ENCODE results near the gene TMEM120A.

The TMEM120A gene

DNA sequence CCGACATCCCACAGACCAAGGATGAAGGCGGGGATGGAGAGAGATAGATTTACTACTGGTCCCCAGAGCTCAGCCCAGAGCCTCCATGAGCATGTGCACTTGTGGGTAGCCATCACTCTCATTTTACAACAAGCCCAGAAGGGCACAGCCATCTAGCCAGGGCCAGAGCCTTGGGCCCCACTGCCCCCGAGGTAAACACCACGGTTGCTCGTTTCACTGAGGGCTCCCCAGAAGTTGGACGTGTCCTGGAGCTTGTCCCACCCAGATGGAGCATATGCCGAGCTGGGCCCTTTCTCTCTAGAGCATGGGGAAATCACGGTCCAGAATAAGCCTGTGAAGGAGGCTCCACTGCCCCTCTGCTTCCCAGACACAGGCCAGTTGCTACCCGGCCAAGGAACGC lies 9.0 kb upstream of the TMEM120A start:
- Histone ChIP-seq H3K9me2 (replicated peaks; ENCODE audit: insufficient read depth, low read length) (no peaks in the 10 kb centered on the region), H3K4me3 (ENCODE audit: low read length) (no peak overlapping the region), H2AFZ (ENCODE audit: low read length) (no peak overlapping the region), H3K36me3 (replicated peaks; ENCODE audit: insufficient read depth, low read length) (no peaks in the 10 kb centered on the region), H3K9ac (ENCODE audit: low read length) (no peak overlapping the region), H3K27me3 (replicated peaks; ENCODE audit: insufficient read depth, low read length) (no peaks in the 10 kb centered on the region), H3K79me2 (ENCODE audit: low read length) (no peaks in the 10 kb centered on the region), H3K4me1 (ENCODE audit: low read length) (peaks cover 3% of the 10 kb centered on the region; the same call in 1 of the 2 replicates), H3K27ac (ENCODE audit: low read length) (no peak overlapping the region), H3K9me3 (replicated peaks; ENCODE audit: insufficient read depth, low read length) (no peaks in the 10 kb centered on the region), H3K4me2 (ENCODE audit: low read depth, low read length) (no peak overlapping the region), H4K20me1 (ENCODE audit: insufficient read depth, low read length) (no peaks in the 10 kb centered on the region), H3F3A (ENCODE audit: insufficient read depth, low read length) (no peaks in the 10 kb centered on the region)
- no peak for TF ChIP-seq EZH2phosphoT487 (IDR thresholded peaks at IDR 0.05; ENCODE audit: low read length)
- no peak for DNase-seq

DNA sequence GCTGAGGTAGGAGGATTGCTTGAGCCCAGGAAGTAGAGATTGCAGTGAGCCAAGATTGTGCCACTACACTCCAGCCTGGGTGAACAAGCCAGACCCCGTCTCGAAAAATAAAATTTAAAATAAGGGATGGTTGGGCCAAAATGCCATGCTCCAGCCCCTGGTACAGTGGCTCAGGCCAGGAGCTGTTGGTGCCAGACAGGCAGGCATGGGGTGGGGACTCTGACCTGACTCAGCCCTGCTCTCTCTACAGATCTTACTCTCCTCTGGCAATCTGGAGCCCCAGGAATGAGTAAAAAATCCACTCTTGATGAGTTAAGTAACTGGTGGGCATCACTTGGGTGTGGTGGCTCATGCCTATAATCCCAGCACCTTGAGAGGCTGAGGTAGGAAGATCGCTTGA lies 8.4 kb upstream of the TMEM120A start:
- Histone ChIP-seq H2AFZ (ENCODE audit: low read length) (no peak overlapping the region), H3K4me3 (ENCODE audit: low read length) (no peak overlapping the region), H3F3A (ENCODE audit: insufficient read depth, low read length) (no peaks in the 10 kb centered on the region), H3K4me1 (ENCODE audit: low read length) (no peaks in the 10 kb centered on the region), H4K20me1 (ENCODE audit: insufficient read depth, low read length) (no peaks in the 10 kb centered on the region), H3K27ac (ENCODE audit: low read length) (no peak overlapping the region), H3K9me3 (replicated peaks; ENCODE audit: insufficient read depth, low read length) (no peaks in the 10 kb centered on the region), H3K9me2 (replicated peaks; ENCODE audit: insufficient read depth, low read length) (no peaks in the 10 kb centered on the region), H3K36me3 (replicated peaks; ENCODE audit: insufficient read depth, low read length) (no peaks in the 10 kb centered on the region), H3K79me2 (ENCODE audit: low read length) (no peaks in the 10 kb centered on the region), H3K4me2 (ENCODE audit: low read depth, low read length) (no peak overlapping the region), H3K27me3 (replicated peaks; ENCODE audit: insufficient read depth, low read length) (no peaks in the 10 kb centered on the region), H3K9ac (ENCODE audit: low read length) (no peak overlapping the region)
- TF ChIP-seq CTCF (IDR thresholded peaks at IDR 0.05; ENCODE audit: low read length) (no peak), EZH2phosphoT487 (IDR thresholded peaks at IDR 0.05; ENCODE audit: low read length) (no peak), EZH2 (optimal IDR thresholded peaks at IDR 0.05; ENCODE audit: low read depth, low read length) (no peak)
- no peak for DNase-seq

- Histone ChIP-seq H2AFZ (ENCODE audit: low read length) (no peak overlapping the region), H3K9ac (ENCODE audit: low read length) (no peak overlapping the region), H3K4me2 (ENCODE audit: low read depth, low read length) (no peak overlapping the region), H4K20me1 (ENCODE audit: insufficient read depth, low read length) (no peaks in the 10 kb centered on the region), H3K36me3 (replicated peaks; ENCODE audit: insufficient read depth, low read length) (no peaks in the 10 kb centered on the region), H3K4me1 (ENCODE audit: low read length) (no peaks in the 10 kb centered on the region), H3K9me3 (replicated peaks; ENCODE audit: insufficient read depth, low read length) (no peaks in the 10 kb centered on the region), H3K79me2 (ENCODE audit: low read length) (no peaks in the 10 kb centered on the region), H3K27ac (ENCODE audit: low read length) (no peak overlapping the region), H3K27me3 (replicated peaks; ENCODE audit: insufficient read depth, low read length) (no peaks in the 10 kb centered on the region), H3K4me3 (ENCODE audit: low read length) (no peak overlapping the region), H3F3A (ENCODE audit: insufficient read depth, low read length) (no peaks in the 10 kb centered on the region), H3K9me2 (replicated peaks; ENCODE audit: insufficient read depth, low read length) (no peaks in the 10 kb centered on the region)
- no peak for DNase-seq
- no peak for TF ChIP-seq EZH2phosphoT487 (IDR thresholded peaks at IDR 0.05; ENCODE audit: low read length)
- TF ChIP-seq EZH2 (optimal IDR thresholded peaks at IDR 0.05; ENCODE audit: low read depth, low read length), result no peak
- no peak for TF ChIP-seq CTCF (IDR thresholded peaks at IDR 0.05; ENCODE audit: low read length)
Measured at GRCh38 chr7:76002139-76002538, 7.7 kb upstream of the TMEM120A start.

DNA sequence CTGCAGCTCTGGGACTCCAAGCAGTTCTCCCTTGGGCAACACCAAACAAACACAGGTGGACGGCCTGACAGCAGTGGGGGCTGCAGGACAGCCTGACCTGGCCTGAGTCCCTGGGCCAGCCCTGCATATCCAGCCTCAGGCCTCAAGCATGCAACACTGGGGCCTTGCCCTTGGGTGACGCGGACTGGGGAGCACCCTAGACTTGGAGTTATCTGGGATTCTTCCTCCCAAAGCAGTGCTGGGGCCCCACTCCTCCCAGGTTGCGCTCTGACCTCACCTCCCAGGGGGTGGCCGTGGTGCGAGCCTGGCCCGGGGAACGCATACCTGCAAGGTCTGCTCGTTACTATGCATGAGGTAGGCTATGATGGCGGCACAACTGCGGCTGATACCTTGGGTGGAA lies 6.2 kb upstream of the TMEM120A start:
- no peaks in the 10 kb centered on the region for H4K20me1 ChIP-seq (ENCODE audit: insufficient read depth, low read length)
- H3K4me3 ChIP-seq (ENCODE audit: low read length), result no peak overlapping the region
- no peak overlapping the region for H3K9ac ChIP-seq (ENCODE audit: low read length)
- no peaks in the 10 kb centered on the region for H3K36me3 ChIP-seq (replicated peaks; ENCODE audit: insufficient read depth, low read length)
- no peaks in the 10 kb centered on the region for H3K27me3 ChIP-seq (replicated peaks; ENCODE audit: insufficient read depth, low read length)
- H3K27ac ChIP-seq (ENCODE audit: low read length), result no peak overlapping the region
- no peaks in the 10 kb centered on the region for H3K9me2 ChIP-seq (replicated peaks; ENCODE audit: insufficient read depth, low read length)
- H2AFZ ChIP-seq (ENCODE audit: low read length), result no peak overlapping the region
- no peak for TF ChIP-seq EZH2phosphoT487 (IDR thresholded peaks at IDR 0.05; ENCODE audit: low read length)
- TF ChIP-seq CTCF (IDR thresholded peaks at IDR 0.05; ENCODE audit: low read length), result no peak
- no peak for TF ChIP-seq EZH2 (optimal IDR thresholded peaks at IDR 0.05; ENCODE audit: low read depth, low read length)
- H3K9me3 ChIP-seq (replicated peaks; ENCODE audit: insufficient read depth, low read length), result no peaks in the 10 kb centered on the region
- H3F3A ChIP-seq (ENCODE audit: insufficient read depth, low read length), result no peaks in the 10 kb centered on the region
- no peak for DNase-seq
- H3K79me2 ChIP-seq (ENCODE audit: low read length), result no peaks in the 10 kb centered on the region
- H3K4me2 ChIP-seq (ENCODE audit: low read depth, low read length), result no peak overlapping the region
- H3K4me1 ChIP-seq (ENCODE audit: low read length), result no peaks in the 10 kb centered on the region

All from MM.1S (cell line).